ENCODE results near the gene SMG6. TPM values are rescaled to one million over a fixed set of nuclear protein-coding genes. Genes with fewer than 3 reads are reported as not detected.

The SMG6 gene
- total and polyA plus RNA-seq, 2 of the 13 experiments (the other 11 are each of a cell fraction or from before 2014, with no cell fraction given): 4.6 to 14.6 TPM

GRCh38 chr17:2057175-2057759, 246.3 kb downstream of the SMG6 start:
- FAIRE-seq (no peak), DNase-seq (ENCODE audit: low spot score) (no peak), ATAC-seq (no peak)
- Histone ChIP-seq H3K4me2 (ENCODE audit: low read depth, low read length) (no peak overlapping the region), H4K20me1 (ENCODE audit: insufficient read depth, low read length) (peaks cover 14% of the 10 kb centered on the region; the same call in 1 of the 2 replicates), H3K79me2 (ENCODE audit: insufficient read depth, low read length) (no peaks in the 10 kb centered on the region), H3K4me1 (ENCODE audit: insufficient read depth, low read length) (peaks cover 13% of the 10 kb centered on the region), H2AFZ (ENCODE audit: low read length) (no peak overlapping the region), H3K36me3 (replicated peaks in 1 of 2; ENCODE audit: control insufficient read depth in 1 of 2, insufficient read depth in 2 of 2, low read length in 2 of 2) (peaks cover 0 to 2% of the 10 kb centered on the region in 2 experiments; a peak in 2 of 5 replicates), H3K9ac (ENCODE audit: insufficient read depth, low read depth, low read length) (no peak overlapping the region), H3K9me3 (ENCODE audit: low read length) (no peaks in the 10 kb centered on the region), H3K27me3 (ENCODE audit: control insufficient read depth in 1 of 2, insufficient read depth in 2 of 2, low read length in 2 of 2) (peaks cover 0 to 12% of the 10 kb centered on the region in 2 experiments; a peak in 3 of 5 replicates), H3K27ac (ENCODE audit: extremely low read length, insufficient read depth, low read length) (no peak overlapping the region), H3K4me3 (replicated peaks in 1 of 3; ENCODE audit: insufficient read depth in 1 of 3, low read depth in 2 of 3, low read length in 3 of 3) (no peak overlapping the region)
- no TSS peak for BruUV-seq (replicated peaks)
- 98% methylated on average over 60 of the region's 81 CpGs for WGBS (ENCODE audit: low lambda C conversion rate)
- POLR2A ChIA-PET: no interaction called here
- CTCF ChIA-PET (ENCODE audit: low intra/inter-chr PET ratio, low total read pairs): no interaction called here
- TF ChIP-seq ZFP37 (CRISPR knock-in tag; IDR thresholded peaks at IDR 0.05; ENCODE audit: borderline replicate concordance): no peak
- TF ChIP-seq SALL2 (CRISPR knock-in tag; IDR thresholded peaks at IDR 0.05): no peak
- intact Hi-C loops (cut with micrococcal nuclease; ENCODE audit: unreplicated experiment) (no loop called here), in situ Hi-C loops (cut with HindIII; ENCODE audit: extremely low pct_ligation_motif_present, low pct_unique_long_range_greater_than_20kb) (no loop called here)

GRCh38 chr17:2056206-2057174, 247.1 kb downstream of the SMG6 start:
- Histone ChIP-seq H3K79me2 (ENCODE audit: insufficient read depth, low read length) (no peaks in the 10 kb centered on the region), H3K4me1 (ENCODE audit: insufficient read depth, low read length) (peaks cover 21% of the 10 kb centered on the region), H4K20me1 (ENCODE audit: insufficient read depth, low read length) (peaks cover 20% of the 10 kb centered on the region; the same call in 1 of the 2 replicates), H3K36me3 (replicated peaks in 1 of 2; ENCODE audit: control insufficient read depth in 1 of 2, insufficient read depth in 2 of 2, low read length in 2 of 2) (peaks cover 0 to 2% of the 10 kb centered on the region in 2 experiments; a peak in 2 of 5 replicates), H2AFZ (ENCODE audit: low read length) (no peak overlapping the region), H3K9me3 (ENCODE audit: low read length) (no peaks in the 10 kb centered on the region), H3K4me2 (ENCODE audit: low read depth, low read length) (no peak overlapping the region), H3K4me3 (replicated peaks in 1 of 3; ENCODE audit: insufficient read depth in 1 of 3, low read depth in 2 of 3, low read length in 3 of 3) (no peak overlapping the region), H3K9ac (ENCODE audit: insufficient read depth, low read depth, low read length) (no peak overlapping the region), H3K27me3 (ENCODE audit: control insufficient read depth in 1 of 2, insufficient read depth in 2 of 2, low read length in 2 of 2) (peaks cover 2 to 19% of the 10 kb centered on the region in 2 experiments; a peak in 4 of 5 replicates), H3K27ac (ENCODE audit: extremely low read length, insufficient read depth, low read length) (no peak overlapping the region)
- 96% methylated on average over 40 of the region's 85 CpGs for whole genome bisulfite sequencing (ENCODE audit: low lambda C conversion rate)
- intact Hi-C loops (cut with micrococcal nuclease; ENCODE audit: unreplicated experiment): no loop called here
- TF ChIP-seq CERS6 (CRISPR knock-in tag; IDR thresholded peaks at IDR 0.05) (no peak), ZNF329 (CRISPR knock-in tag; IDR thresholded peaks at IDR 0.05; ENCODE audit: low read depth) (no peak), AKNA (CRISPR knock-in tag; IDR thresholded peaks at IDR 0.05; ENCODE audit: borderline replicate concordance) (no peak), ZNF558 (CRISPR knock-in tag; IDR thresholded peaks at IDR 0.05; ENCODE audit: borderline replicate concordance) (no peak), ZIK1 (CRISPR knock-in tag; IDR thresholded peaks at IDR 0.05; ENCODE audit: borderline replicate concordance, low read depth) (no peak), AGO2 (optimal IDR thresholded peaks at IDR 0.05; ENCODE audit: low read depth, low read length) (peak; percentile 22)
- no peak for DNase-seq (ENCODE audit: low spot score)
- in situ Hi-C loops (cut with HindIII; ENCODE audit: extremely low pct_ligation_motif_present, low pct_unique_long_range_greater_than_20kb): no loop called here
- ChIA-PET POLR2A (no interaction called here), CTCF (ENCODE audit: low intra/inter-chr PET ratio, low total read pairs) (interaction anchor here (3.8 kb wide), 1 partner anchor 188 kb away, joined by 37 read pairs; no protein-coding TSS in a partner anchor)
- no peak for FAIRE-seq
- ATAC-seq: no peak
- no TSS peak for BruUV-seq (replicated peaks)

All from HepG2 (cell line).